Measurements from ENCODE around the gene PCF11. TPM values are rescaled to one million over a fixed set of nuclear protein-coding genes. Genes with fewer than 3 reads are reported as not detected.
A peak's percentile ranks its signal among the peaks of the same experiment; 100 is the strongest.

PCF11 gene
- total and polyA plus RNA-seq, 2 of the 13 experiments (the other 11 are each of a cell fraction or from before 2014, with no cell fraction given) = 40.3 to 47.7 TPM

- TF ChIP-seq ATF2 (CRISPR knock-in tag; IDR thresholded peaks at IDR 0.05) (no peak), ZSCAN31 (CRISPR knock-in tag; IDR thresholded peaks at IDR 0.05; ENCODE audit: low read depth) (no peak), TSC22D2 (CRISPR knock-in tag; IDR thresholded peaks at IDR 0.05; ENCODE audit: borderline replicate concordance) (no peak), ZNF160 (CRISPR knock-in tag; IDR thresholded peaks at IDR 0.05) (no peak), ZC3H13 (CRISPR knock-in tag; IDR thresholded peaks at IDR 0.05) (peak; percentile 60; the same call in 1 of the 2 replicates), ZNF619 (CRISPR knock-in tag; IDR thresholded peaks at IDR 0.05) (no peak), MED1 (CRISPR knock-in tag; IDR thresholded peaks at IDR 0.05) (no peak)
Observed at GRCh38 chr11:83168756-83169155, 11.8 kb downstream of the PCF11 start (continued).

- WGBS (ENCODE audit: low lambda C conversion rate) = 83% methylated on average over 2 of the region's 2 CpGs
- ChIA-PET CTCF (ENCODE audit: low intra/inter-chr PET ratio, low total read pairs) (no interaction called here), POLR2A (no interaction called here)
- H3K4me1 ChIP-seq (ENCODE audit: insufficient read depth, low read length) = peaks cover 29% of the 10 kb centered on the region; the same call in 1 of the 2 replicates
- no peaks in the 10 kb centered on the region for H3K27me3 ChIP-seq (ENCODE audit: control insufficient read depth in 1 of 2, insufficient read depth in 2 of 2, low read length in 2 of 2)
- in situ Hi-C loops (cut with HindIII; ENCODE audit: extremely low pct_ligation_motif_present, low pct_unique_long_range_greater_than_20kb) (no loop called here), intact Hi-C loops (cut with micrococcal nuclease; ENCODE audit: unreplicated experiment) (loop anchor here (1.0 kb wide), 1 partner anchor 9 kb away; no protein-coding TSS in a partner anchor)
- ATAC-seq (no peak), DNase-seq (ENCODE audit: low spot score) (no peak), FAIRE-seq (no peak)
- no peaks in the 10 kb centered on the region for H3K9me3 ChIP-seq (ENCODE audit: low read length)
- no peak overlapping the region for H3K4me3 ChIP-seq (replicated peaks in 1 of 3; ENCODE audit: insufficient read depth in 1 of 3, low read depth in 2 of 3, low read length in 3 of 3)
- BruUV-seq (replicated peaks) = no TSS peak
- peak overlapping the region; percentile 26 for H3K4me2 ChIP-seq (ENCODE audit: low read depth, low read length)
- H4K20me1 ChIP-seq (ENCODE audit: insufficient read depth, low read length) = no peaks in the 10 kb centered on the region; the same call in 1 of the 2 replicates
- peaks cover 44% of the 10 kb centered on the region for H3K79me2 ChIP-seq (ENCODE audit: insufficient read depth, low read length)
- H3K27ac ChIP-seq (ENCODE audit: extremely low read length, insufficient read depth, low read length) = no peak overlapping the region
- H2AFZ ChIP-seq (ENCODE audit: low read length) = no peak overlapping the region
- peaks cover 14 to 40% of the 10 kb centered on the region in 2 experiments for H3K36me3 ChIP-seq (replicated peaks in 1 of 2; ENCODE audit: control insufficient read depth in 1 of 2, insufficient read depth in 2 of 2, low read length in 2 of 2)
- no peak overlapping the region for H3K9ac ChIP-seq (ENCODE audit: insufficient read depth, low read depth, low read length)
- TF ChIP-seq MXI1 (IDR thresholded peaks at IDR 0.05; ENCODE audit: borderline replicate concordance, low read depth, low read length) = no peak
- no peak for TF ChIP-seq ZNF367 (CRISPR knock-in tag; IDR thresholded peaks at IDR 0.05; ENCODE audit: borderline replicate concordance)
- TF ChIP-seq THAP11 (CRISPR knock-in tag; IDR thresholded peaks at IDR 0.05) = no peak
- TF ChIP-seq CBX5 (CRISPR knock-in tag; IDR thresholded peaks at IDR 0.05; ENCODE audit: borderline replicate concordance) = no peak
- TF ChIP-seq ZSCAN12 (CRISPR knock-in tag; IDR thresholded peaks at IDR 0.05) = no peak
- TF ChIP-seq ZSCAN21 (CRISPR knock-in tag; IDR thresholded peaks at IDR 0.05; ENCODE audit: borderline replicate concordance) = no peak
- TF ChIP-seq ZBTB14 (CRISPR knock-in tag; IDR thresholded peaks at IDR 0.05) = no peak
- no peak for TF ChIP-seq ZNF850 (CRISPR knock-in tag; conservative IDR thresholded peaks at IDR 0.05)
- no peak for TF ChIP-seq SIX1 (CRISPR knock-in tag; IDR thresholded peaks at IDR 0.05; ENCODE audit: borderline replicate concordance)
- no peak for TF ChIP-seq ZNF83 (CRISPR knock-in tag; IDR thresholded peaks at IDR 0.05; ENCODE audit: borderline replicate concordance)
- TF ChIP-seq KLF12 (CRISPR knock-in tag; IDR thresholded peaks at IDR 0.05; ENCODE audit: borderline replicate concordance) = no peak
Observed at GRCh38 chr11:83170865-83171264, 13.9 kb downstream of the PCF11 start.
